Activated CD4-positive, alpha-beta T cell treated with anti-CD3 and anti-CD28 coated beads for 36 hours (primary cell): ENCODE measurements around the gene HSFX1. TPM values are rescaled to one million over a fixed set of nuclear protein-coding genes. Genes with fewer than 3 reads are reported as not detected.

ENCODE experiments used
- ATAC-seq: fragments of 200-7000 bp; cut with Tn5 transposase; one replicate; pipeline ENCODE4 v1.10.0; 2021; ENCODE audit warnings: mild to moderate bottlenecking, moderate library complexity
- CTCF ChIA-PET: fragments of 350-600 bp; sonication (Branson Sonifier 250); formaldehyde crosslinking; loops from one replicate; lab custom pipeline; 2021; ENCODE audit warnings: antibody characterized with exemption; lab: Charles Lee
- POLR2A ChIA-PET: fragments of 350-600 bp; sonication (Branson Sonifier 250); formaldehyde crosslinking; loops from one replicate; lab custom pipeline; 2021; ENCODE audit warnings: antibody characterized with exemption, inconsistent platforms; lab: Charles Lee
- DNase-seq: peaks from one replicate; pipeline ENCODE4 v3.0.0-alpha.2; 2020
- H3K27ac Mint-ChIP-seq: one replicate; pipeline ENCODE4 v1.8.0; 2021; ENCODE audit warnings: mixed read lengths
- H3K27me3 Mint-ChIP-seq: one replicate; pipeline ENCODE4 v1.8.0; 2021; ENCODE audit warnings: mixed read lengths
- H3K36me3 Mint-ChIP-seq: one replicate; pipeline ENCODE4 v1.8.0; 2021; ENCODE audit warnings: low read depth, mixed read lengths
- H3K4me1 Mint-ChIP-seq: one replicate; pipeline ENCODE4 v1.8.0; 2021; ENCODE audit warnings: mixed read lengths
- H3K4me3 Mint-ChIP-seq: one replicate; pipeline ENCODE4 v1.8.0; 2021; ENCODE audit warnings: mild to moderate bottlenecking, moderate library complexity, mixed read lengths
- H3K9me3 Mint-ChIP-seq: one replicate; pipeline ENCODE4 v1.8.0; 2021; ENCODE audit warnings: low read depth, mixed read lengths
- intact Hi-C, 2 experiments: fragments of 100-400 bp; cut with DNase I in 1 of 2; cut with micrococcal nuclease in 1 of 2; formaldehyde crosslinking; loops; one replicate each; pipeline versions ENCODE4 v1.14.2 to v1.15.1; 2022 to 2024; cut with DNase I, micrococcal nuclease
- total RNA-seq, 2 experiments: library from RNA; stranded (reverse); gene quantifications; one replicate each; pipeline ENCODE4 v1.2.3, GENCODE V29; 2021

The HSFX1 gene
- total RNA-seq, 2 experiments from 2014 or later = 0.25 to 0.47 TPM

- ChIA-PET POLR2A (no interaction called here), CTCF (no interaction called here)
- peak; percentile 69 for ATAC-seq
Observed at GRCh38 chrX:149818652-149819051, 44.8 kb downstream of the HSFX1 start.

GRCh38 chrX:149819371-149819770 lies 45.5 kb downstream of the HSFX1 start:
- no peak for ATAC-seq
- intact Hi-C loops = loop anchor here in 1 of 2 experiments (10.0 kb wide), 1 partner anchor 135 kb away; no protein-coding TSS in a partner anchor
- POLR2A ChIA-PET = no interaction called here

More at GRCh38 chrX:149818652-149819051, 44.8 kb downstream of the HSFX1 start:
- Mint-ChIP-seq H3K36me3 (no peaks in the 10 kb centered on the region), H3K4me1 (peaks cover 7% of the 10 kb centered on the region), H3K4me3 (no peak overlapping the region), H3K9me3 (no peaks in the 10 kb centered on the region), H3K27ac (no peak overlapping the region), H3K27me3 (peaks cover 8% of the 10 kb centered on the region)
- intact Hi-C loops = loop anchor here in 1 of 2 experiments (10.0 kb wide), 1 partner anchor 134 kb away; no protein-coding TSS in a partner anchor
- no peak for DNase-seq

GRCh38 chrX:149825424-149825823 lies 51.6 kb downstream of the HSFX1 start:
- POLR2A ChIA-PET = no interaction called here

More at GRCh38 chrX:149819371-149819770, 45.5 kb downstream of the HSFX1 start:
- DNase-seq = no peak
- Mint-ChIP-seq H3K27me3 (peaks cover 8% of the 10 kb centered on the region), H3K9me3 (no peaks in the 10 kb centered on the region), H3K4me1 (peaks cover 7% of the 10 kb centered on the region), H3K27ac (no peak overlapping the region), H3K4me3 (no peak overlapping the region), H3K36me3 (no peaks in the 10 kb centered on the region)
- CTCF ChIA-PET = no interaction called here

More at GRCh38 chrX:149825424-149825823, 51.6 kb downstream of the HSFX1 start:
- no peaks in the 10 kb centered on the region for H3K9me3 Mint-ChIP-seq
- no peak overlapping the region for H3K4me3 Mint-ChIP-seq
- no peak for ATAC-seq
- H3K36me3 Mint-ChIP-seq = no peaks in the 10 kb centered on the region
- no peak overlapping the region for H3K27ac Mint-ChIP-seq
- DNase-seq = peak; percentile 72
- peaks cover 17% of the 10 kb centered on the region for H3K4me1 Mint-ChIP-seq
- peaks cover 18% of the 10 kb centered on the region for H3K27me3 Mint-ChIP-seq
- CTCF ChIA-PET = no interaction called here
- intact Hi-C loops = loop anchor here in 1 of 2 experiments (5.0 kb wide), 1 partner anchor 298 kb away; no protein-coding TSS in a partner anchor

Other genes with a start within 250 kb of the HSFX1 start
- 10 to 100 TPM; 29.4 to 37.4 TPM for gene EOLA1, start 233.1 kb upstream of the HSFX1 start, total RNA-seq
- not detected for gene HSFX3, start 224.1 kb upstream of the HSFX1 start, total RNA-seq
- gene MAGEA9B, start 186.6 kb upstream of the HSFX1 start, total RNA-seq = not detected
- not detected for gene HSFX2, start 178.8 kb upstream of the HSFX1 start, total RNA-seq
- 10 to 100 TPM; 10.2 to 14.4 TPM for gene TMEM185A, start 142.3 kb upstream of the HSFX1 start, total RNA-seq
- gene MAGEA11, start 62.0 kb upstream of the HSFX1 start, total RNA-seq = not detected
- not detected for gene MAGEA9, start 7.9 kb downstream of the HSFX1 start, total RNA-seq
- not detected for gene MAGEA8, start 107.1 kb downstream of the HSFX1 start, total RNA-seq
- gene HSFX4, start 155.5 kb downstream of the HSFX1 start, total RNA-seq = not detected
- 10 to 100 TPM; 11.5 to 27.7 TPM for gene EOLA2, start 164.4 kb downstream of the HSFX1 start, total RNA-seq